MCF 10A (cell line): Measurements from ENCODE around the gene BRINP3. TPM values are rescaled to one million over a fixed set of nuclear protein-coding genes. Genes with fewer than 3 reads are reported as not detected.
A peak's percentile ranks its signal among the peaks of the same experiment; 100 is the strongest.

ENCODE experiments used
- BruUV-seq: library from RNA; stranded (reverse); fragments of 400-500 nt; replicated peaks from 2 replicates; lab custom pipeline; 2021; lab: Mats Ljungman, UMichigan
- CTCF ChIA-PET: fragments of 300-600 bp; sonication (Branson Sonifier 250); formaldehyde crosslinking; extraction: SDS; loops from one replicate; lab custom pipeline; 2021; ENCODE audit warnings: antibody characterized with exemption, inconsistent platforms; lab: Yijun Ruan, JAX
- POLR2A ChIA-PET: fragments of 300-600, 350-650 bp; sonication (Branson Sonifier 250); formaldehyde crosslinking; extraction: SDS; loops from one replicate; lab custom pipeline; 2020; ENCODE audit warnings: antibody characterized with exemption, inconsistent platforms; lab: Yijun Ruan, JAX
- DNase-seq: peaks from one replicate; pipeline ENCODE4 v3.0.0-alpha.2; 2018; ENCODE audit not compliant: unreplicated experiment
- H3K27ac Mint-ChIP-seq: one replicate; pipeline ENCODE4 v1.8.0; 2022; ENCODE audit warnings: mild to moderate bottlenecking, low read depth, mixed read lengths; ENCODE audit not compliant: unreplicated experiment
- H3K27me3 Mint-ChIP-seq: one replicate; pipeline ENCODE4 v1.8.0; 2022; ENCODE audit warnings: mixed read lengths; ENCODE audit not compliant: insufficient read depth, unreplicated experiment
- H3K36me3 Mint-ChIP-seq: one replicate; pipeline ENCODE4 v1.8.0; 2022; ENCODE audit warnings: mild to moderate bottlenecking, moderate library complexity, mixed read lengths; ENCODE audit not compliant: insufficient read depth, unreplicated experiment
- H3K4me1 Mint-ChIP-seq: one replicate; pipeline ENCODE4 v1.8.0; 2022; ENCODE audit warnings: mixed read lengths; ENCODE audit not compliant: insufficient read depth, unreplicated experiment
- H3K4me3 Mint-ChIP-seq: one replicate; pipeline ENCODE4 v1.8.0; 2022; ENCODE audit warnings: mild to moderate bottlenecking, moderate library complexity, mixed read lengths; ENCODE audit not compliant: unreplicated experiment
- H3K9me3 Mint-ChIP-seq: one replicate; pipeline ENCODE4 v1.8.0; 2022; ENCODE audit warnings: mixed read lengths; ENCODE audit not compliant: unreplicated experiment
- intact Hi-C: fragments of 100-400 bp; cut with micrococcal nuclease; formaldehyde crosslinking; loops from 2 replicates; pipeline ENCODE4 v1.14.1; 2022
- total RNA-seq: library from RNA; stranded (reverse); gene quantifications from 2 replicates; pipeline ENCODE4 v1.2.3, GENCODE V29; 2022
- TF ChIP-seq, protein P1 (sequence below): fragments of 200-600 bp; IDR thresholded peaks from one replicate; pipeline ENCODE4 v1.8.0; 2022; ENCODE audit warnings: antibody characterized with exemption, mild to moderate bottlenecking; ENCODE audit not compliant: unreplicated experiment

Gene BRINP3
- total RNA-seq, 1 experiment from 2014 or later: 0.26 TPM

DNA sequence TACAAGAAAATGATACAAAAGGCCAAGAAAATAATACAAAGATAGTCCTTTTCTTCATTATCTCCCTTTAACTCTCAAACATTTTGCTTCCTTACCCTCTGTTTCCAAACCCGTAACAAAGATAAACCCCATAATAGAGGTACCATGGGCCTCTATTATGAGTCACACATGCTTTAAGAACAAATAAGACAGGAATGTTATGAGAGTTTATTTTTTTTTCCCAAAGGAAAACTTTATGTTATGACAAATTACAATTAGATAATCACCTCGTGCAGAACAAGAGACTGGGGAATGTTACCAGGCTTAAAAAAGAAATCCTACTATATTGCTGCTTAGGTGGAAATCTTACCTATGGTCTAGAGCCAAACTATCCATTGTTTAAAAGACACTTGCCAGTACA lies 272.0 kb downstream of the BRINP3 start:
- ChIA-PET POLR2A (no interaction called here), CTCF (interaction anchor here (0.7 kb wide), 1 partner anchor 164 kb away, joined by 4 read pairs; no protein-coding TSS in a partner anchor)
- no peaks in the 10 kb centered on the region for H3K36me3 Mint-ChIP-seq
- peak; percentile 31 for DNase-seq
- intact Hi-C loops: no loop called here
- no peak overlapping the region for H3K4me3 Mint-ChIP-seq
- BruUV-seq: no TSS peak
- peaks cover 6% of the 10 kb centered on the region for H3K4me1 Mint-ChIP-seq
- H3K27ac Mint-ChIP-seq: no peak overlapping the region
- TF ChIP-seq, protein P1, sequence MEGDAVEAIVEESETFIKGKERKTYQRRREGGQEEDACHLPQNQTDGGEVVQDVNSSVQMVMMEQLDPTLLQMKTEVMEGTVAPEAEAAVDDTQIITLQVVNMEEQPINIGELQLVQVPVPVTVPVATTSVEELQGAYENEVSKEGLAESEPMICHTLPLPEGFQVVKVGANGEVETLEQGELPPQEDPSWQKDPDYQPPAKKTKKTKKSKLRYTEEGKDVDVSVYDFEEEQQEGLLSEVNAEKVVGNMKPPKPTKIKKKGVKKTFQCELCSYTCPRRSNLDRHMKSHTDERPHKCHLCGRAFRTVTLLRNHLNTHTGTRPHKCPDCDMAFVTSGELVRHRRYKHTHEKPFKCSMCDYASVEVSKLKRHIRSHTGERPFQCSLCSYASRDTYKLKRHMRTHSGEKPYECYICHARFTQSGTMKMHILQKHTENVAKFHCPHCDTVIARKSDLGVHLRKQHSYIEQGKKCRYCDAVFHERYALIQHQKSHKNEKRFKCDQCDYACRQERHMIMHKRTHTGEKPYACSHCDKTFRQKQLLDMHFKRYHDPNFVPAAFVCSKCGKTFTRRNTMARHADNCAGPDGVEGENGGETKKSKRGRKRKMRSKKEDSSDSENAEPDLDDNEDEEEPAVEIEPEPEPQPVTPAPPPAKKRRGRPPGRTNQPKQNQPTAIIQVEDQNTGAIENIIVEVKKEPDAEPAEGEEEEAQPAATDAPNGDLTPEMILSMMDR: no peak
- no peaks in the 10 kb centered on the region for H3K9me3 Mint-ChIP-seq
- no peaks in the 10 kb centered on the region for H3K27me3 Mint-ChIP-seq

DNA sequence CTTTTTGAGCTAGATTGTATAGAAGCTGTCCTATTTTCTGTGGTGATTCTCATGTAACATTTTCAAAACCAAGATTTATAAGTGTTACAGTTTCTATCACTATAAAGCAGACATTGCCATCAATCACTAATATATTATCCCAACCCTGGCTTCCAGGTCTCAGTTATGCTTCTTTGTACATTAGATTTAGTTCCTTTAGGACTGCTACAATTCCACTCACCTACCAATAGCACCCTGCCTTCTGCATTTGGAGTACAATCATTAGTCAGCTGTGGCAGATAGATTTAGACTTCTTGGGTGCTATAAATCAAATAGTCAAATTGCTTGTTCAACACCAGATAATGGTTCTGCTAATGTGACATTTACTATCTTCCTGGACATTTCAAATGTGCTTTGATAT lies 281.6 kb downstream of the BRINP3 start:
- no peaks in the 10 kb centered on the region for H3K36me3 Mint-ChIP-seq
- TF ChIP-seq, protein P1: no peak
- no peak overlapping the region for H3K27ac Mint-ChIP-seq
- no TSS peak for BruUV-seq
- H3K9me3 Mint-ChIP-seq: peaks cover 7% of the 10 kb centered on the region
- H3K4me3 Mint-ChIP-seq: no peak overlapping the region
- intact Hi-C loops: no loop called here
- no peaks in the 10 kb centered on the region for H3K27me3 Mint-ChIP-seq
- ChIA-PET POLR2A (no interaction called here), CTCF (interaction anchor here (0.5 kb wide), 1 partner anchor 81 kb away, joined by 3 read pairs; no protein-coding TSS in a partner anchor)
- DNase-seq: no peak
- H3K4me1 Mint-ChIP-seq: peaks cover 6% of the 10 kb centered on the region

DNA sequence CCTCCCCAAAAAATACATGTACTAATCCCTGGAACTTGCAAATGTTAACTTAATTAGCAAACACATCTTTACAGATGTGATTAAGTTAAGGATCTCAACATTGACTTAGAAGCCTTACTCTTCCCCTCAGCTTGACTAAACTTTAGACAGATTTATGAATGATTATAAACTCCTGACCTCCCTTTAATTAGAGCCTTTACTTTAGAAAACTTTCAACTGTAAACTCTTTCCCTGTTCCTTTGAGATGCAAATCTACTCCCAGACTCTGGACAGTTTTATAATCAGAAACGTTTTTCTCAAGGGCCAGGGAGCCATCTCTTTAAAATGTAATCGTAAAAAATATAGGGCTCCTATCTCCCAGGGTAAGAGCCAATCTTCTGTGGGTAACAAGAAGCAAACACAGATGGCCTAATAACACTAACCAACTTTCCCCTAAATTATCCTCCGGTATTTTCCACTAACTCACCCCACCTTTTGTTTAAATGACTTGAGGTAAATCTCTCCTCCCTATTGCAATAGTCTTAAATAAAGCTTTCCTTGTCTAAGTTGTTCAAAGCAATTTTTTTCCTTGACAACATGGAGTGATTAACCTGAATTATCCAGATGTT lies 284.1 kb downstream of the BRINP3 start:
- H3K4me1 Mint-ChIP-seq: peaks cover 6% of the 10 kb centered on the region
- H3K4me3 Mint-ChIP-seq: no peak overlapping the region
- CTCF ChIA-PET: no interaction called here
- TF ChIP-seq, protein P1: no peak
- BruUV-seq: no TSS peak
- H3K36me3 Mint-ChIP-seq: no peaks in the 10 kb centered on the region
- POLR2A ChIA-PET: no interaction called here
- H3K27me3 Mint-ChIP-seq: no peaks in the 10 kb centered on the region
- no peak overlapping the region for H3K27ac Mint-ChIP-seq
- intact Hi-C loops: no loop called here
- DNase-seq: no peak
- H3K9me3 Mint-ChIP-seq: peaks cover 3% of the 10 kb centered on the region

DNA sequence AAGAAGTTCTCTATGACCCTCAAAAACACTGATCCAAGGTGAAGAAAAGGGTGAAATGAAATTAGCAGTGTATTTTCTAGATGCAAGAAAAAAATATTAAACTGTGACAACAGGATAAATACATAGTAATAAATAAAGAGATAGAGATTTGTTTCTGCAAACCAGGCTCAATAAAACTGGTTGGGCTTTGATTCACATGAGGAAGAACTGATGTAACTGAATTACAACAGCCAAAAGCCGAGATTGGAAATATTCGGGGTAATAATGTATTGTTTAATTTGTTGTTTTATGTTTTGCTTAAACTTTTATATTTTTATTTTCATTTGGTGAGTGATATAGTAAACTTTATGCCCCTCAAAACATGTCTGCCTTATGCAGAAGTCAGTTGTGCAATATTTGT lies 285.0 kb downstream of the BRINP3 start:
- CTCF ChIA-PET: no interaction called here
- Mint-ChIP-seq H3K4me3 (no peak overlapping the region), H3K27me3 (no peaks in the 10 kb centered on the region), H3K4me1 (peaks cover 6% of the 10 kb centered on the region), H3K27ac (no peak overlapping the region), H3K36me3 (no peaks in the 10 kb centered on the region), H3K9me3 (no peaks in the 10 kb centered on the region)
- no TSS peak for BruUV-seq
- TF ChIP-seq, protein P1: no peak
- intact Hi-C loops: no loop called here
- no peak for DNase-seq
- POLR2A ChIA-PET: no interaction called here
